GM12872 (cell line): ENCODE measurements around the gene CAPZA1.

Experiments used
- CTCF ChIP-seq: IDR thresholded peaks from 3 replicates; pipeline ENCODE4 v1.5.1; 2011; ENCODE audit warnings: low read depth, mild to moderate bottlenecking, low read length, moderate library complexity; ENCODE audit not compliant: insufficient read depth

The CAPZA1 gene

GRCh38 chr1:112692681-112693080, 73.0 kb downstream of the CAPZA1 start:
- TF ChIP-seq CTCF = no peak

- TF ChIP-seq CTCF = no peak
Observed at GRCh38 chr1:112693821-112694220, 74.2 kb downstream of the CAPZA1 start.

- no peak for TF ChIP-seq CTCF
Observed at GRCh38 chr1:112694363-112694929, 74.8 kb downstream of the CAPZA1 start.

GRCh38 chr1:112695276-112695675, 75.6 kb downstream of the CAPZA1 start:
- no peak for TF ChIP-seq CTCF

GRCh38 chr1:112696578-112697314, 77.1 kb downstream of the CAPZA1 start:
- TF ChIP-seq CTCF = no peak

GRCh38 chr1:112697781-112698201, 78.2 kb downstream of the CAPZA1 start:
- no peak for TF ChIP-seq CTCF

GRCh38 chr1:112698366-112699310, 79.0 kb downstream of the CAPZA1 start:
- TF ChIP-seq CTCF = no peak
